Activated CD8-positive, alpha-beta memory T cell treated with anti-CD3 and anti-CD28 coated beads for 1 hour (primary cell): ENCODE results near the gene SPDYE6.
"Not testable (repeated sequence)": the region's sequence is repeated elsewhere in the genome, so short reads cannot be mapped to it uniquely, and the experiment has no call there.

ENCODE experiments used
- DNase-seq, 2 donors: peaks; one replicate each; pipeline ENCODE4 v3.0.0-alpha.2; 2020; ENCODE audit warnings: low read depth in 1 of 2; ENCODE audit errors: extremely low read depth in 1 of 2

The SPDYE6 gene

GRCh38 chr7:102318482-102318971 is 37.7 kb downstream of the SPDYE6 start:
- DNase-seq: no peak

DNA sequence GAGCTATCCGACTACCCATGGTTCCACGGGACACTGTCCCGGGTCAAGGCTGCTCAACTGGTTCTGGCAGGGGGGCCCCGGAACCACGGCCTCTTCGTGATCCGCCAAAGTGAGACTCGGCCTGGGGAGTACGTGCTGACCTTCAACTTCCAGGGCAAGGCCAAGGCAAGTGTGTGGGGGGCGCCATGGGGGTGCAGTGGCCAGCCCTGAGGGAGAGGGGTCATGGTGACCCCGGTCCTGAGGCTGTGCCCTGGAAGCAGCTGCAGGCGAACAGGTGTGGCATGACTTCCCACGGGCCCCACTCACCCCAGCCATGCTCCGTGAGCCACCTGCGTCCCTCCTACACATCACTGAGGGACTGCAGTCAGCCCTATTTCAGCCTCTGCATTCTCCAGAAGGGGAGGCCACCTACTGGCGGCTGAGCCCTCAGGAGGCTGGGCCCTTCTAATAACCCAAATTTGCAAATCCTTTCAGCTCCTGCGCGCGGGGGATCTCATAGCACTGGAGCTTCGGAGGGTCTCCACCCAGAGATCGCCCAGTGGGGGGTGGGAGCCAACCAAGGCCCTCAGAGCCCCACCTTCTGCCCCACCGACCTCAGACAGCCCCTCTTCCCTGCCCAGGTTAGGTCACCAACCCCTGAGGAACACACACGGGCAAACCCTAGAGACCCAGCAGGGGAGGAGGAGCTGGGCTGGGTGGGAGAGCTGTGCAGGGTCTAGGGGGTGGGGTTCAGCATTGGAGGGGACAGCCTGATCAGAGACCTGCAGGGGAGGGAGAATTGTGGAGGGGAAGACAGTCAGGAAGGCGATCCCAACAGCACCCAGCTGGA is 38.8 kb downstream of the SPDYE6 start:
- DNase-seq: no peak

- DNase-seq: no peak
Measured at GRCh38 chr7:102313997-102314780, 42.1 kb downstream of the SPDYE6 start.

- no peak for DNase-seq
Measured at GRCh38 chr7:102312317-102312716, 43.9 kb downstream of the SPDYE6 start.

DNA sequence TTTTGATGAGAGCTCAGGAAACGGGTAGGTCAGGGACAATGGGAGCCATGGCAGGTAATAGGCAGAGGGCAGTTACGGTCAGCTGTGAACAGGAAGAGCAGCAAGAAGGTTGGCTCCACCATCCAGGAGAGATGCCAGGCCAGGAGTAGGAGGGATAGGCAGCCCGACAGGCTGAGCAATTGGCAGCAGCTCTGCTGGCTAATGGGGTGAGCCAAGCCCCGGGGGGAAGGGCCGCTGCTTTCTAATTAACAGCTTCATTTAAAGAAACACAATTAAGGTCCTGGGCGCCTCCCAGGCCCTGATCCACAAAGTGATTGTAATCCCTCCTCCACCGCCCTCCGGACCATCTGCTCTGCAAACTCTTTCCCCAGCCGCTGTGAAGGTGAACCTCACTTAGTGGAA is 45.8 kb downstream of the SPDYE6 start:
- no peak for DNase-seq

- DNase-seq: no peak
Measured at GRCh38 chr7:102306916-102307677, 49.1 kb downstream of the SPDYE6 start.

DNA sequence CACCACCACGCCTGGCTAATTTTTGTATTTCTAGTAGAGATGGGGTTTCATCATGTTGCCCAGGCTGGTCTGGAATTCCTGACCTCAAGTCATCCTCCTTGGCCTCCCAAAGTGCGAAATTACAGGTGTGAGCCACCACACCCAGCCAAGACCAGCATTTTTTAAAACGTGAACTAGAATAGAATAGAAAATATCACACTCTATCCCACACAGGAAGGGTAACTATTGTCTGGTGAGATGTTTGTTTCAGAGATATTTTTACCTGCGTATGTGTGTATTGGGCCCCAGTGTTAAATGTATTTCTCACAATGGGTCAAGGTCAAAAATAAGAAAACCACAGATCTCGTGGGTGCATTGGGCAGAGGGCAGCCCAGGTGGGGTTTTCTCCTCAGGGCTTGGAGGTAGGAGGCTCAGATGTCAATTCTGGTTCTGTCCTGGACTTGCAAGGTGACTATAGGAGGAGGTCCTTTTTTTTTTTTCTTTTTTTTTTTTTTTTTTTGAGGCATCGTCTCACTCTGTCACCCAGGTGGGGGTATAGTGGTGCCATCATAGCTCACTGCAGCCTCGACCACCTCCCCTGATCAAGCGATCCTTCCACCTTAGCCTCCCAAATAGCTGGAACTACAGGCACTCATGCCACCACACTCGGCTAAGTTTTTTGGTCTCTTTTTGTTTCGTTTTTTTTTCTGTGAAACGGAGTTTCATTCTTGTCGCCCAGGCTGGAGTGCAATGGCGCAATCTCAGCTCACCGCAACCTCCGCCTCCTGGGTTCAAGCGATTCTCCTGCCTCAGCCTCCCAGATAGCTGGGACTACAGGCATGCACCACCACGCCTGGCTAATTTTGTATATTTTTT is 50.6 kb downstream of the SPDYE6 start:
- no peak for DNase-seq

- no peak for DNase-seq
Measured at GRCh38 chr7:102304668-102305067, 51.6 kb downstream of the SPDYE6 start.

DNA sequence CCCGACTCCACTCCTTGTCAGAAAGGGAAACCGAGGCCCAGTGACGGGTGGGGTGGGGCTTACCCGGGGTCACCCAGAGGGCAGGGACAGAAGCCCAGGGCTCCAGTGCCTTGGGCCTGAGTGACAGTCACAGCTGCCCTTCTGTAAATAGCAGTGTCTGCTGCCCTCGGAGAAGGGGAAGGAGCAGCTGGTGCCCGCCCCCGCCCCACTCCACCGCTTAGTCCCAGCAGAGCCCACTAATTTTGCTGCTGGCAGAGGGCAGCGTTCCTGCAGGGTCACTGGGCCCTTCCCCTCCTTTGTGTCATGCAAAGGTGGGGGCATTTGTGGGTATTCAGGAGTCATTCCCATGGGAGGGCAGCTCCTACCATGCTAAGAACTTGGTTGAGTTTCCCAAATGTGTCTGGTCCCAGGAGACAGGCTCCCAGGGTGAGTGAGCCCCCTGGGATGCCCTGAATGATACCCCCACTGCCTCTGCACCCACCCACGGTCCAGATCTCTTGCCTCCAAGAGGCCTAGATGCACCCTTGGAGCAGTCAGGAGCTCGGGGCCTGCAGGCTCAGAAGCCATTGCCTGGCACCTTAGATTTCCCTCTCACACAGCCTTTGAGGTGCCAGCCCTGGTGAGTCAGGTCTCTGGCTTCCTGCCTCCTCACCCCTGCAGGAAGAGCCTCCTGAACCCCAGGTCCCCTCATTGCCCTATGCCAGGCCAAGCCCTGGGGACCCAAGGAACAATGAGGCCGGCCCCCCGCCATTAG is 52.4 kb downstream of the SPDYE6 start:
- DNase-seq: no peak

- DNase-seq: no peak
Measured at GRCh38 chr7:102302025-102302424, 54.2 kb downstream of the SPDYE6 start.

DNA sequence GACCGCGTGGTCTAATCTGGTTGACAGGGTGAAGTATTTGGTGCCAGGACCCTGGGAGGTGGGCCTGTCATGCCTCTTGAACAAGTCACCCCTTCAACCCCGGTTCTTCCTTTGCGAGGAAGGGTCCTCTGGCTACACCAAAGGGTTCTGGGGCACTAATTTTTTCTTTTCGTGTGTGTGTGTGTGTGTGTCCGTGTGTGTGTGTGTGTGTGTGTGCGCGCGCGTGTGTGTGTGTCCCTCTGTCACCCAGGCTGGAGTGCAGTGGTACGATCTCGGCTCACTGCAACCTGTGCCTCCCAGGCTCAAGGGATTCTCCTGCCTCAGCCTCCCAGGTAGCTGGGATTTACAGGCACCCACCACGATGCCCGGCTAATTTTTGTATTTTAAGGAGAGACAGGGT is 54.9 kb downstream of the SPDYE6 start:
- not testable (repeated sequence) for DNase-seq

DNA sequence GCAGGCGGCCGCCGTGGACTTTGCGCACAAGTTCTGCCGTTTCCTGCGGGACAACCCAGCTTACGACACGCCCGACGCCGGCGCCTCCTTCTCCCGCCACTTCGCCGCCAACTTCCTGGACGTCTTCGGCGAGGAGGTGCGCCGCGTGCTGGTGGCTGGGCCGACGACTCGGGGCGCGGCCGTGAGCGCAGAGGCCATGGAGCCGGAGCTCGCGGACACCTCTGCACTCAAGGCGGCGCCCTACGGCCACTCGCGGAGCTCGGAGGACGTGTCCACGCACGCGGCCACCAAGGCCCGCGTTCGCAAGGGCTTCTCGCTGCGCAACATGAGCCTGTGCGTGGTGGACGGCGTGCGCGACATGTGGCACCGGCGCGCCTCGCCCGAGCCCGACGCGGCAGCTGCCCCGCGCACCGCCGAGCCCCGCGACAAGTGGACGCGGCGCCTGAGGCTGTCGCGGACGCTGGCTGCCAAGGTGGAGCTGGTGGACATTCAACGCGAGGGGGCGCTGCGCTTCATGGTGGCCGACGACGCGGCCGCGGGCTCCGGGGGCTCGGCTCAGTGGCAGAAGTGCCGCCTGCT is 55.5 kb downstream of the SPDYE6 start:
- no peak for DNase-seq

- no peak for DNase-seq
Measured at GRCh38 chr7:102297487-102298218, 58.6 kb downstream of the SPDYE6 start.

DNA sequence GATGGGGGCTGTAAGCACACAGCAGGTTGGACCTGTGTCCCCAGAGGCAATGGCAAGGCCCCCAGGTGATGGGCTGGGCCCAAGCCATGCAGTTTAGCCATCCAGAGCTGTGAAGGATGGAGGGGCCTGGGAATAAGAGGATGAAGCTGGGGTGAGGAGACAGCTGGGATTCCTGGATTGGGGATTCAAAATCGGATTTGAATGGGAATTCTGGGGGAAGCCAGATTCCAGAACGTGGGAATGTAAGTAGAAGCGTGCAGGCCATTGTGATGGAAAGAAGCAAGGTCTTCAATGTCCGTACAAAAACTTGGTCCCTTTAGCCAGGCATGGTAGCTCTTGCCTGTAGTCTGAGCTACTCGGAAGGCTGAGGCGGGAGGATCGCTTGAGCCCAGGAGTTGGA is 59.7 kb downstream of the SPDYE6 start:
- no peak for DNase-seq

GRCh38 chr7:102296179-102296438 is 60.1 kb downstream of the SPDYE6 start:
- DNase-seq: no peak
